CD4-positive, alpha-beta T cell (primary cell): Measurements from ENCODE around the gene PRSS16. TPM values are rescaled to one million over a fixed set of nuclear protein-coding genes. Genes with fewer than 3 reads are reported as not detected.

Source experiments
- ATAC-seq: fragments of 200-7000 bp; cut with Tn5 transposase; one replicate; pipeline ENCODE4 v1.10.0; 2022; ENCODE audit warnings: mild to moderate bottlenecking; ENCODE audit not compliant: poor library complexity
- CTCF ChIA-PET: fragments of 350-600 bp; sonication (Branson Sonifier 250); formaldehyde crosslinking; loops from one replicate; lab custom pipeline; 2021; ENCODE audit warnings: antibody characterized with exemption, inconsistent platforms; lab: Charles Lee
- POLR2A ChIA-PET: fragments of 350-600 bp; sonication (Branson Sonifier 250); formaldehyde crosslinking; loops from one replicate; lab custom pipeline; 2021; ENCODE audit warnings: antibody characterized with exemption, inconsistent platforms; lab: Charles Lee
- DNase-seq, 14 experiments: peaks; one replicate each; pipeline ENCODE4 v3.0.0-alpha.2; 2013 to 2020; ENCODE audit warnings: mixed read lengths in 2 of 14
- H3K27ac ChIP-seq, 2 donors: one replicate each; pipeline versions ENCODE4 v1.5.1 to v1.7.0; 2013; ENCODE audit warnings: low read length in 2 of 2, low read depth in 1 of 2, mild to moderate bottlenecking in 1 of 2
- H3K27me3 ChIP-seq, 2 experiments: 1 replicate in 1 of 2; 2 replicates in 1 of 2; pipeline versions ENCODE4 v1.6.1 to v1.7.0; 2013; ENCODE audit warnings: low read length in 2 of 2, control low read depth in 1 of 2, mild to moderate bottlenecking in 1 of 2, moderate library complexity in 1 of 2; ENCODE audit not compliant: insufficient read depth in 2 of 2, control insufficient read depth in 1 of 2
- H3K36me3 ChIP-seq: one replicate; pipeline ENCODE4 v1.6.1; 2013; ENCODE audit warnings: low read length, control low read depth; ENCODE audit not compliant: insufficient read depth
- H3K4me1 ChIP-seq: one replicate; pipeline ENCODE4 v1.6.1; 2013; ENCODE audit warnings: low read length, control low read depth; ENCODE audit not compliant: insufficient read depth
- H3K4me3 ChIP-seq: one replicate; pipeline ENCODE4 v1.5.1; 2013; ENCODE audit warnings: mild to moderate bottlenecking, low read length, moderate library complexity
- H3K9me3 ChIP-seq, 2 experiments: 1 replicate in 1 of 2; 2 replicates in 1 of 2; pipeline versions ENCODE4 v1.6.1 to v1.7.0; 2013; ENCODE audit warnings: low read length in 2 of 2, mild to moderate bottlenecking in 2 of 2, control low read depth in 1 of 2, moderate library complexity in 1 of 2; ENCODE audit not compliant: control insufficient read depth in 1 of 2, insufficient read depth in 1 of 2
- H3K27ac Mint-ChIP-seq: one replicate; pipeline ENCODE4 v1.8.0; 2020; ENCODE audit warnings: mixed read lengths
- H3K27me3 Mint-ChIP-seq: one replicate; pipeline ENCODE4 v1.8.0; 2021; ENCODE audit warnings: mixed read lengths
- H3K36me3 Mint-ChIP-seq: one replicate; pipeline ENCODE4 v1.8.0; 2021; ENCODE audit warnings: low read depth, mixed read lengths
- H3K4me1 Mint-ChIP-seq: one replicate; pipeline ENCODE4 v1.8.0; 2021; ENCODE audit warnings: low read depth, mixed read lengths
- H3K4me3 Mint-ChIP-seq: one replicate; pipeline ENCODE4 v1.8.0; 2020; ENCODE audit warnings: mild to moderate bottlenecking, mixed read lengths
- H3K9me3 Mint-ChIP-seq: one replicate; pipeline ENCODE4 v1.8.0; 2020; ENCODE audit warnings: mixed read lengths
- CTCF ChIP-seq: fragments of 200-600 bp; IDR thresholded peaks from one replicate; pipeline ENCODE4 v1.8.0; 2022; ENCODE audit warnings: antibody characterized with exemption, mild to moderate bottlenecking
- intact Hi-C, 2 experiments: fragments of 100-400 bp; cut with DNase I in 1 of 2; cut with micrococcal nuclease in 1 of 2; formaldehyde crosslinking; loops; one replicate each; pipeline versions ENCODE4 v1.15.1 to v1.9.0; 2023 to 2025; cut with DNase I, micrococcal nuclease
- total RNA-seq, 174 experiments: library from RNA in 2 of 174; stranded (reverse) in 2 of 174; gene quantifications; one replicate each; pipeline ENCODE4 v1.2.3 and lab custom pipeline; 2021 to 2026

PRSS16 gene
- total RNA-seq, 2 experiments from 2014 or later, result 0.69 to 0.98 TPM

GRCh38 chr6:27290065-27290849, 42.8 kb downstream of the PRSS16 start:
- H3K9me3 ChIP-seq, result peaks cover 28 to 48% of the 10 kb centered on the region in 2 experiments
- no peak overlapping the region for H3K27ac ChIP-seq
- Mint-ChIP-seq H3K4me1 (no peaks in the 10 kb centered on the region), H3K27ac (no peak overlapping the region), H3K9me3 (peaks cover 41% of the 10 kb centered on the region), H3K36me3 (peaks cover 10% of the 10 kb centered on the region), H3K27me3 (peaks cover 96% of the 10 kb centered on the region), H3K4me3 (peak overlapping the region; percentile 16)
- POLR2A ChIA-PET, result no interaction called here
- ATAC-seq (no peak), DNase-seq (no peak)
- CTCF ChIA-PET, result no interaction called here
- H3K27me3 ChIP-seq, result peaks cover 89 to 90% of the 10 kb centered on the region in 2 experiments
- intact Hi-C loops, result loop anchor here (10.0 kb wide), 4 partner anchors 265 to 1515 kb away; no protein-coding TSS in a partner anchor
- H3K4me3 ChIP-seq, result no peak overlapping the region
- H3K36me3 ChIP-seq, result no peaks in the 10 kb centered on the region
- no peak for TF ChIP-seq CTCF
- H3K4me1 ChIP-seq, result no peaks in the 10 kb centered on the region

GRCh38 chr6:27290850-27291208, 43.3 kb downstream of the PRSS16 start:
- H3K9me3 Mint-ChIP-seq, result peaks cover 43% of the 10 kb centered on the region
- intact Hi-C loops, result loop anchor here (10.0 kb wide), 4 partner anchors 264 to 1514 kb away; no protein-coding TSS in a partner anchor
- H3K27ac ChIP-seq, result no peak overlapping the region

GRCh38 chr6:27293436-27294098, 46.1 kb downstream of the PRSS16 start:
- Mint-ChIP-seq H3K4me3 (peak overlapping the region; percentile 4), H3K36me3 (peaks cover 15% of the 10 kb centered on the region), H3K9me3 (peaks cover 46% of the 10 kb centered on the region), H3K27me3 (peaks cover 96% of the 10 kb centered on the region), H3K27ac (peak overlapping the region; percentile 14), H3K4me1 (no peaks in the 10 kb centered on the region)
- DNase-seq, result no peak
- POLR2A ChIA-PET, result no interaction called here
- CTCF ChIA-PET, result no interaction called here
- peaks cover 85 to 94% of the 10 kb centered on the region in 2 experiments for H3K27me3 ChIP-seq
- no peak for ATAC-seq
- H3K36me3 ChIP-seq, result no peaks in the 10 kb centered on the region
- no peak overlapping the region for H3K27ac ChIP-seq
- H3K4me3 ChIP-seq, result no peak overlapping the region
- intact Hi-C loops, result loop anchor here (2.0 to 10.0 kb wide), 5 partner anchors 261 to 1511 kb away; no protein-coding TSS in a partner anchor
- no peak for TF ChIP-seq CTCF
- peaks cover 31 to 67% of the 10 kb centered on the region in 2 experiments for H3K9me3 ChIP-seq
- no peaks in the 10 kb centered on the region for H3K4me1 ChIP-seq

More at GRCh38 chr6:27290850-27291208, 43.3 kb downstream of the PRSS16 start:
- Histone ChIP-seq H3K9me3 (peaks cover 29 to 50% of the 10 kb centered on the region in 2 experiments), H3K36me3 (no peaks in the 10 kb centered on the region), H3K4me1 (no peaks in the 10 kb centered on the region), H3K27me3 (peaks cover 90% of the 10 kb centered on the region in 2 experiments), H3K4me3 (no peak overlapping the region)
- ATAC-seq (no peak), DNase-seq (no peak)
- H3K27me3 Mint-ChIP-seq, result peaks cover 96% of the 10 kb centered on the region
- ChIA-PET POLR2A (no interaction called here), CTCF (no interaction called here)
- no peak for TF ChIP-seq CTCF
- H3K27ac Mint-ChIP-seq, result no peak overlapping the region
- no peaks in the 10 kb centered on the region for H3K4me1 Mint-ChIP-seq
- H3K4me3 Mint-ChIP-seq, result no peak overlapping the region
- H3K36me3 Mint-ChIP-seq, result peaks cover 15% of the 10 kb centered on the region
